Measurements from ENCODE around the gene VASP. TPM values are rescaled to one million over a fixed set of nuclear protein-coding genes. Genes with fewer than 3 reads are reported as not detected.

The VASP gene
- polyA plus RNA-seq, 1 donor from 2014 or later, result 6.1 TPM

DNA sequence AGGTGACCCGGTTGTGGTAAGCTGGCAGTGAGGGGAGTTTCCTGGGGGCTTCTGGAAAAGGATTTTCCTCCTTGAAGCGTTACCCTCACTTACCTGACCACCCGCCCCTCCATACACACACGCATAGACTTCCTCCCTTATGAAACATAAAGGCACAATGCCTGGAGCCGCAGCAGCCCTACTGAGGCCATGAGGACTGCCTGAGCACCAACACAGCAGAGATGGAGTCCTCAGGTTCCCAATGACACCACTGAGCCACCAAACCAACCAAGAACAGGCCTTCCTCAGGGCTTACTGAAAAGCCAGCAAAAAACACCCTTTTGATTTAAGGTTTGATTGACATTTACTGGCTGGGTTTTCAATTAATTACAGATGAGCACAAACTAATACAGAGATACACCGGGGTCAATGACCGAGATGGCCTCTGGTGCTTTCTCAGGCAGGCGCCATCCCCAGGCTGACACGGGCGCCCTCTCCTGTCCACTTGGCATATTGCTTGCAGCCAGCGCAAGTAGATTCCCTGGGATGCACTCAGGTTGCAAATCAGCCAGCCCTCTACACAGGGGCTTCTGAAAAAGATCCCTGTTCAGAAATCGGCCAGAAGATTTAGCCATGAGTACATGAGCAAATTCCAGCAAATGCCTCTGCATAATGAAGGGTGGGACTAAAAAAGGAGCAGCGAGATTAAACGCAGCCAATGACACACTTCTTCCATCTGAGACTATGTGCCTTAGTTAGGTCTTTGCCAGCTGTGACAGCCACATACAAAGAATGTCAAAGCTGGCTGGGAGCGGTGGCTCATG lies 62.5 kb downstream of the VASP start:
- H3K27me3 ChIP-seq (ENCODE audit: insufficient read depth, low read depth, low read length), result no peaks in the 10 kb centered on the region
- no peak for TF ChIP-seq RAD21 (conservative IDR thresholded peaks at IDR 0.05)
- TF ChIP-seq, protein P1, sequence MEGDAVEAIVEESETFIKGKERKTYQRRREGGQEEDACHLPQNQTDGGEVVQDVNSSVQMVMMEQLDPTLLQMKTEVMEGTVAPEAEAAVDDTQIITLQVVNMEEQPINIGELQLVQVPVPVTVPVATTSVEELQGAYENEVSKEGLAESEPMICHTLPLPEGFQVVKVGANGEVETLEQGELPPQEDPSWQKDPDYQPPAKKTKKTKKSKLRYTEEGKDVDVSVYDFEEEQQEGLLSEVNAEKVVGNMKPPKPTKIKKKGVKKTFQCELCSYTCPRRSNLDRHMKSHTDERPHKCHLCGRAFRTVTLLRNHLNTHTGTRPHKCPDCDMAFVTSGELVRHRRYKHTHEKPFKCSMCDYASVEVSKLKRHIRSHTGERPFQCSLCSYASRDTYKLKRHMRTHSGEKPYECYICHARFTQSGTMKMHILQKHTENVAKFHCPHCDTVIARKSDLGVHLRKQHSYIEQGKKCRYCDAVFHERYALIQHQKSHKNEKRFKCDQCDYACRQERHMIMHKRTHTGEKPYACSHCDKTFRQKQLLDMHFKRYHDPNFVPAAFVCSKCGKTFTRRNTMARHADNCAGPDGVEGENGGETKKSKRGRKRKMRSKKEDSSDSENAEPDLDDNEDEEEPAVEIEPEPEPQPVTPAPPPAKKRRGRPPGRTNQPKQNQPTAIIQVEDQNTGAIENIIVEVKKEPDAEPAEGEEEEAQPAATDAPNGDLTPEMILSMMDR (IDR thresholded peaks at IDR 0.05; ENCODE audit: poor library complexity, severe bottlenecking), result peak; percentile 32

DNA sequence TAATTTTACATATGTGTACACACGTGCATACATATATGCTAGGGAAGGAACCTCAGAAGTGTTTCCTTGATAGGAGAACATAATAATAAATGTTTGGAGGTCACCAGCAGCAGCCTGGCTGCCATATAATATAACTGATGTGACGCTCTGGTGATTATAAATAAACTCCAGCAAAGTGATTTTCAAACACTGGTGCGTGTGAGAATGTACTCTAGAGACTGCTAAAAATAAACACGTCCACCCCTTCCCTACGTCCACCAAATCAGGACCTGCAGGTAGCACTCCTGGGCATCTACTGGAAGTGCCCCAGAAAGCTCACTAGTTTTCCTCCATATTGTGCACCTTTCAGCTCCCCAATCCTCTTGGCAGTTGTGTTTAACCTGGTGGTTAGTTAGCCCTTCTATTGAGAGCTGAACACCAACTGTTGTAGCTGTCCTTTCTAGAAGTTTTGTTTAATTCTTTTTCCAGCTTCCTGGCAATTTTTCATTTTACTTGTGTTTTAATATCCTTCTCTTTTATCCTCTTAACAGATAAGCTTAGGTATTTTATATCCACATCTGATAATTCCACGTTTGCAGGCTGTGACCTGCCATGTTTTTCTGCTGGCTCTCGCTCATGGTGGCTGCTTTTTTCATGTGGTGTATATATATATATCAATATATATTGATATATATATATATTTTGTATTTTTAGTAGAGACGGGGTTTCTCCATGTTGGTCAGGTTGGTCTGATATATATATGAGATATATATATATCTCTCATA lies 64.4 kb downstream of the VASP start:
- no peaks in the 10 kb centered on the region for H3K9me2 ChIP-seq (ENCODE audit: insufficient read depth, low read length)
- no peaks in the 10 kb centered on the region for H3K79me2 ChIP-seq (replicated peaks; ENCODE audit: insufficient read depth, low read length)
- no peaks in the 10 kb centered on the region for H3K27me3 ChIP-seq (ENCODE audit: insufficient read depth, low read depth, low read length)
- no peak overlapping the region for H3K4me3 ChIP-seq (ENCODE audit: low read length)
- no peak overlapping the region for H3K9ac ChIP-seq (ENCODE audit: low read length)
- no peak overlapping the region for H2AFZ ChIP-seq (ENCODE audit: low read depth, low read length)
- H3K4me2 ChIP-seq (ENCODE audit: low read length), result no peak overlapping the region
- no peaks in the 10 kb centered on the region for H4K20me1 ChIP-seq (ENCODE audit: insufficient read depth)
- H3K27ac ChIP-seq (ENCODE audit: low read length), result no peak overlapping the region
- H3K36me3 ChIP-seq (ENCODE audit: insufficient read depth, low read length), result no peaks in the 10 kb centered on the region
- TF ChIP-seq, protein P2, sequence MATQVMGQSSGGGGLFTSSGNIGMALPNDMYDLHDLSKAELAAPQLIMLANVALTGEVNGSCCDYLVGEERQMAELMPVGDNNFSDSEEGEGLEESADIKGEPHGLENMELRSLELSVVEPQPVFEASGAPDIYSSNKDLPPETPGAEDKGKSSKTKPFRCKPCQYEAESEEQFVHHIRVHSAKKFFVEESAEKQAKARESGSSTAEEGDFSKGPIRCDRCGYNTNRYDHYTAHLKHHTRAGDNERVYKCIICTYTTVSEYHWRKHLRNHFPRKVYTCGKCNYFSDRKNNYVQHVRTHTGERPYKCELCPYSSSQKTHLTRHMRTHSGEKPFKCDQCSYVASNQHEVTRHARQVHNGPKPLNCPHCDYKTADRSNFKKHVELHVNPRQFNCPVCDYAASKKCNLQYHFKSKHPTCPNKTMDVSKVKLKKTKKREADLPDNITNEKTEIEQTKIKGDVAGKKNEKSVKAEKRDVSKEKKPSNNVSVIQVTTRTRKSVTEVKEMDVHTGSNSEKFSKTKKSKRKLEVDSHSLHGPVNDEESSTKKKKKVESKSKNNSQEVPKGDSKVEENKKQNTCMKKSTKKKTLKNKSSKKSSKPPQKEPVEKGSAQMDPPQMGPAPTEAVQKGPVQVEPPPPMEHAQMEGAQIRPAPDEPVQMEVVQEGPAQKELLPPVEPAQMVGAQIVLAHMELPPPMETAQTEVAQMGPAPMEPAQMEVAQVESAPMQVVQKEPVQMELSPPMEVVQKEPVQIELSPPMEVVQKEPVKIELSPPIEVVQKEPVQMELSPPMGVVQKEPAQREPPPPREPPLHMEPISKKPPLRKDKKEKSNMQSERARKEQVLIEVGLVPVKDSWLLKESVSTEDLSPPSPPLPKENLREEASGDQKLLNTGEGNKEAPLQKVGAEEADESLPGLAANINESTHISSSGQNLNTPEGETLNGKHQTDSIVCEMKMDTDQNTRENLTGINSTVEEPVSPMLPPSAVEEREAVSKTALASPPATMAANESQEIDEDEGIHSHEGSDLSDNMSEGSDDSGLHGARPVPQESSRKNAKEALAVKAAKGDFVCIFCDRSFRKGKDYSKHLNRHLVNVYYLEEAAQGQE (IDR thresholded peaks at IDR 0.05; ENCODE audit: borderline replicate concordance), result no peak
- TF ChIP-seq RAD21 (conservative IDR thresholded peaks at IDR 0.05) (no peak), TAF1 (IDR thresholded peaks at IDR 0.05; ENCODE audit: low read depth) (no peak), EP300 (conservative IDR thresholded peaks at IDR 0.05; ENCODE audit: poor library complexity, severe bottlenecking) (no peak), SMC3 (conservative IDR thresholded peaks at IDR 0.05; ENCODE audit: poor library complexity) (no peak), POLR2AphosphoS5 (IDR thresholded peaks at IDR 0.05) (no peak), MXI1 (conservative IDR thresholded peaks at IDR 0.05; ENCODE audit: poor library complexity, severe bottlenecking) (no peak), EZH2 (IDR thresholded peaks at IDR 0.05; ENCODE audit: borderline replicate concordance, insufficient read depth, low read length, poor library complexity, severe bottlenecking) (no peak)
- TF ChIP-seq, protein P1 (IDR thresholded peaks at IDR 0.05; ENCODE audit: poor library complexity, severe bottlenecking), result no peak
- no peaks in the 10 kb centered on the region for H3F3A ChIP-seq (ENCODE audit: insufficient read depth, low read length, poor library complexity, severe bottlenecking)
- H3K9me3 ChIP-seq (ENCODE audit: low read length), result no peaks in the 10 kb centered on the region

More for the DNA sequence above, 62.5 kb downstream of the VASP start:
- H3K9ac ChIP-seq (ENCODE audit: low read length), result no peak overlapping the region
- H2AFZ ChIP-seq (ENCODE audit: low read depth, low read length), result no peak overlapping the region
- no peak overlapping the region for H3K27ac ChIP-seq (ENCODE audit: low read length)
- no peak overlapping the region for H3K4me2 ChIP-seq (ENCODE audit: low read length)
- no peaks in the 10 kb centered on the region for H3F3A ChIP-seq (ENCODE audit: insufficient read depth, low read length, poor library complexity, severe bottlenecking)
- no peak overlapping the region for H3K4me3 ChIP-seq (ENCODE audit: low read length)
- H3K36me3 ChIP-seq (ENCODE audit: insufficient read depth, low read length), result no peaks in the 10 kb centered on the region
- no peaks in the 10 kb centered on the region for H3K9me3 ChIP-seq (ENCODE audit: low read length)
- no peaks in the 10 kb centered on the region for H3K9me2 ChIP-seq (ENCODE audit: insufficient read depth, low read length)
- no peaks in the 10 kb centered on the region for H3K79me2 ChIP-seq (replicated peaks; ENCODE audit: insufficient read depth, low read length)
- H4K20me1 ChIP-seq (ENCODE audit: insufficient read depth), result no peaks in the 10 kb centered on the region
